Amygdala (tissue), 56 donors: Measurements from ENCODE around the gene BPIFB2.

Experiments
- DNase-seq, 56 donors: peaks; one replicate each; lab custom pipeline; 2025; lab: John Stamatoyannopoulos, UW

BPIFB2 gene

GRCh38 chr20:33004141-33004751 lies 3.3 kb upstream of the BPIFB2 start, which contains the start of gene SUN5:
Gene SUN5, minus strand, starts transcription at chr20:33004433. Its CDS starts 93 bp downstream, at chr20:33004340.
- no peak for DNase-seq

GRCh38 chr20:33005132-33005566 lies 2.4 kb upstream of the BPIFB2 start:
- DNase-seq, result no peak

DNA sequence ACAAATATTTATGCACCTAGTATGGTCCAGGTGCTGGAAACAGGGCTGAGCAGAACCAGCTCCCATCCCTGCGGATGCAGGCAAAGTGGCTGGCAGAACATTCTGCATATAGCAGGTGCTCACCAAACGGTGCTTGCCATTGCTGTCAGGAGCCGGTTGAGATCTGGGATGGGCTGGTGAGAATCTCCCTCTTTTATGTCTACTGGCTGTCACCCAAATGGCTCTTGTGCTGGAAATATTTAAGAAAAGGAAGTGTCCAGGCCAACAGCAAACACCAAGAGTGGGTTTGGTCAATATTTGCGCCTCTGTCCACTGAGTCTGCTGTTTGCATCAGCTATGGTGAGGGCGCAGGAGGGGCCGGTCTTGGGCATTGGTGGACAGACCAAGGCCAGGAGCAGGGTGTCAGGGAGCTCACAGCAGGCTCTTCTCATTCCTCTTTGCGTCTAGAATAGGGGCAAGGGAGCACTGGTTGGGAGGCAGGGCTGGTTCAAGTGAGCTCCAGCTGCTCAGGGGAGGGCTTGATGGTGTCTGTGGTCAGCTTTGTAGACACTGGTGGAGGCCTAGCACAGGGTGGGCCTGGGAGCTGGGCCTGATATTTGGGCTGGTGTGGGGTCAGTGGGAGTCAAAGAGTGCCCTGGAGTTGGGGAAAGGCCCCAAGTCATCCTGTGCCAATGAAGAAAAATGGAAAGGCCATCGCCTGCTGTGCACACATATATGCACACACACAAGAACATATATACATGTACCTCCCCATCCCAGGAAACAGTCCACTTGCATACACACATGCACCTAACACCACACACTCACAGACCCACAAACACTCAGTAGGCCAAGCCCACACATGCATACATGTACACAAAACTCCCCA lies 1.4 kb upstream of the BPIFB2 start:
- no peak for DNase-seq

GRCh38 chr20:33006776-33007375 lies 628 bp upstream of the BPIFB2 start:
- DNase-seq, result no peak

DNA sequence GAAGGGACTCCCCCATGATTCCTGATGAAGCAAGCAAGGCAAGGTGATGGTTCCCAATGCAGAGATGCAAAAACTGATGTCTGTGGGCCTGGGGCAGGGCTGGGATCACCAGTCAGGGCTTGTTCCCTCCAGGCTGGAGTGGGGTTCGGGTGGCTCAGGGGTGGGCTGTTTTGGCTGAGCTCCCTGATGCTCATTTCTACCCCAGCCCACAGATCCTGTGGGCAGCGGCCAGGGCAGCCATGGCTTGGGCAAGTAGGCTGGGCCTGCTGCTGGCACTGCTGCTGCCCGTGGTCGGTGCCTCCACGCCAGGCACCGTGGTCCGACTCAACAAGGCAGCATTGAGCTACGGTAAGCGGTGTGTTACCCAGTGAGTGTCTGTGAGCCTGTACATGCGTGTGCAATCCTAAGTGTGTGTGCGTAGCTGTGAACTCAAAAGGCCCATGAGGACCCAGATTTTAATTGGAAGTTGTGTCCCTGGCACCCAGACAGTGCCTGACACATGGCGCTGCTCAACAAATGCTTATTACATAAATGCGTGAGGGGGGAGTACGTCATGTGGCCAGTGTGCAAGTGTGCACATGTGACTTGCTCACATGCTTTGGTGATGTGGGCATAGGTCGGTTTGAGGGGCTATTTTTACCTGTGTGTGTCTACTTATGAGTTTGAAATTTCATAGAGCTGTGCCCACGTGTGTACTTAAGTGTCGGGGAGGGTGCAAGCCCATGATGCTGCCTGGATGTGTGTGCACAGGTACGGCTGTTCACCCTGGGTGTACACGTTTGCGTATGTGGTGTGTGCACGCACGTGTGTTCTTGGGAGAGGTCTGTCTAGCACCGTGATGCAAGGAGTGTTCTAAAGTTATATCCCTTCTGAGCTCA lies 1.1 kb downstream of the BPIFB2 start:
- DNase-seq, result no peak

- DNase-seq, result peak in 1 of 56 donors; percentile 17
These were observed 2.0 kb downstream of the BPIFB2 start for GRCh38 chr20:33009214-33010132.

DNA sequence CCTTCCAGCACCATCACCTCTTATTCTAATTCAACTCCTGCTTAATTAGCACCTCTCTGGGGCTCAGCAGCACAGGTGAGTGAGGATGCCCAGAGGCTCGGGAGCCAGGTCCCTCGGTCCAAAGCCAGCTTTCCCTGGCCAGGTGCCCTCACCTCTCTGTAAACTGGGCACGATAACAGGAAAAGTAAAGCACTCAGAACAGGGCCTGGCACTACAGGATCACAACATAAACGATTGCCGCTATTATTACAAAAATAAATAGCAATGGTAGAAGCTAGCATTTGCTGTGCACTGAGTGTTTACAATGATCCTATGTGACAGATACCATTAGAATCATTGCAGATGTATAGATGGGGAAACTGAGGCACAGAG lies 2.6 kb downstream of the BPIFB2 start:
- no peak for DNase-seq

DNA sequence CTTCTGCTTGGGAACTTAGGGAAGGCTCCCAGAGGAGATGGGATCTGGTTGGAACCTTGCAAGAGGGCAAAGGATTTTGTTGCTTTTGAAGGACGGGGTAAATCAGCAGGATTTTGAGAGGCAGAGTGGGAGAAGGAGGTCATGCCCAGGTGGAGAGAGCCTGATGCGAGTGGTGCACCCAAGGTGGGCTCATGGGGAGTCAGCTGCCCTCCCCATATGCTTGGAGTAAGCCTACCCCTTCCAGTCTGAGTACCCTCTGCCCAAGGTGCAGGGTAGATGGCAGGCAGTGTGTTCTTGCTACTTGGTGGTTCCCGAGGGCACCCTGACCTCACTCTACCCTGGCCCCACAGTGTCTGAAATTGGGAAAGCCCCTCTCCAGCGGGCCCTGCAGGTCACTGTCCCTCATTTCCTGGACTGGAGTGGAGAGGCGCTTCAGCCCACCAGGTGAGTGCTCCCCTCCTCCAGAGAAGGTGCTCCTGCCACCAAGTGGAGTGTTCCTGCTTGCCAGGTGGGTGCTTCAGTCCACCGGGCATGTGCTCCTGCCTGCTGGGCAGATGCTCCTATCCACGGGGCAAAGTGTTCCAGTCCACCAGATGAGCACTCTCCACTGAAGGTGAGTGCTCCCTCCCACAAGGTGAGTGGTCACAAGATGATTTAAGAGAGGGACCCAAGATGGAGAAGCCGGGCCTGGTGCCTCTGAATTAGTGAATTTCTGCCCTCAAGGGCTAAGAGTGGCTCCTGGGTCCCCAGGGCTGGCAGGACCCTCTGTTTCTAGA lies 3.4 kb downstream of the BPIFB2 start:
- DNase-seq, result no peak

DNA sequence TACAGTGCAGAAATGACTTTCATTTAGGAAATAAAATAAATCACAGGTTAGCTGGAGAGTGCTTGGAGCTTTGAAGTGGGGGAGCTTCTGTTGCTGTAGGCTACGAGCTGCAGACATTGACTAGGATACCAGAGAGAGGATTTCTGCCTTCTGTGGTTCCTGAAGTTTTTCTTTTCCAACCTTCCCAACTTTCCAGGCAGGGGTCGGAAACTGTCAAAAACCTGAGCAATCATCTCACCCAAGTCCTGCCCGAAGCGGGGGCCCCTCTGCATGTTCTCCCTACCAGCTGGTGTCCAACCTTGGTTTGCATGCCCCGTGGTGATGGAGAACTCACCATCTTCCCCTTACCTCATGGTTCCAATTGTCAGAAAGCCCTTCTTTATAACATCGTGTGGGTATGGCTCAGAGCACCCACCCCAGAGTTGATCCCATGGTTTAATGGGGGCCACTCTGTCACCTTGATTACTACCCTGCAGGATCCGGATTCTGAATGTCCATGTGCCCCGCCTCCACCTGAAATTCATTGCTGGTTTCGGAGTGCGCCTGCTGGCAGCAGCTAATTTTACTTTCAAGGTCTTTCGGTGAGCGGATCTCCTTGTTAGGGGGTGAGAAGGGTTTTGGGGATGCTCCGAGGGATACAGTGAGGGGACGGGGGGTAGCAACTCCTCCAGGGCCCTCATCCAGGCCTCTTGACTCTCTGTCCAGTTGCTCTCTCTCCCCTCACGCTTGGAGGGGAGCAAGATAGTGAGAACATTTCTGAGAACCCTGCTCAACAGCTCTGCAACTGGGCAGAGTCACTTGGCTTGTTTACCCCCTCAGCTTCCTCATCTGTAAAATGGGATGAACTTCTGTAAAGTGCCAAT lies 5.1 kb downstream of the BPIFB2 start:
- no peak for DNase-seq

DNA sequence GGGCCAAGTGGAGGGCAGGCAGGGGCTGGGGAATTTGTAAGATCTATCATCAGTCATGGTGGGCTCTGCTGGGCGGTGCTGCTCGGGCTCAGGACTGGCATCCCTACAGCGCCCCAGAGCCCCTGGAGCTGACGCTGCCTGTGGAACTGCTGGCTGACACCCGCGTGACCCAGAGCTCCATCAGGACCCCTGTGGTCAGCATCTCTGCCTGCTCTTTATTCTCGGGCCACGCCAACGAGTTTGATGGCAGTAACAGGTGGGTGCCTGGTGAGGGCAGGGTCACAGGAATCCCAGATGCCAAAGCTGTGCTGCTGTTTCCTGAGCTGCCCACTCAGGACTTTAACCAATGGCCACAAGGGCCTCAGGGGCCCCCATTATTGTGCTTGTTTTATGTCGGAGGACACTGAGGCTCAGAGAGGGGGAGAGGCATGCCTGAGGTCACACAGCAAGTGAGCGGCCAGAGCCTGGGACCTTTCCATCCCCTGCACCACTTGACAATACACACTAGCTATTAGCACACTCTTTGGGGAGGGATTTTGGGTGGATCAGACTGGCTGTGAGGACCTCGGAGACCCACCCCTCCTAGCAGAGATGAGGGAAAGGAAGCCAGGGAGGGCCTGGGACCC lies 6.3 kb downstream of the BPIFB2 start:
- DNase-seq, result no peak

- DNase-seq, result no peak
These were observed 7.0 kb downstream of the BPIFB2 start for GRCh38 chr20:33014336-33015113.

- no peak for DNase-seq
These were observed 7.6 kb downstream of the BPIFB2 start for GRCh38 chr20:33015114-33015484.

GRCh38 chr20:33015700-33016580 lies 8.4 kb downstream of the BPIFB2 start:
- no peak for DNase-seq

GRCh38 chr20:33016581-33017109 lies 9.1 kb downstream of the BPIFB2 start:
- DNase-seq, result no peak

DNA sequence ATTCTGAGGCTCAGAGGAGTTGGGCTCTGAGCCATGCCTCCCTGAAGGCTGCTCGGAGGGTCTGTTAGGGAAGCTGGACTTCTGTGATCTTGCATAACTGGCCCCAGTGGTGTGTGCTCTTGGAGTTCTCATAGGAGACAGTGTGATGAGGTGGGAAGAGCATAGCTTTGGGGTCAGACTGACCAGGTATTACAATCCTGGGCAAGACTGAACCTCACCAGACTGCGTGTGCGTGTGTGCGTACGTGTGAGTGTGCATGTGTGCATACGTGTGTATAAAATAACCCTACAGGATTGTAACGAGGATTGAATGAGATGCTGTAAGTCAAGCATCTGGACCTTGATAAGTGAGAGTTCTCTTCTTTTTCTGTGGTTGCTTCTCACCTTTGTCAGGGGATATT lies 10.0 kb downstream of the BPIFB2 start:
- DNase-seq, result no peak
